ENCODE measurements around the gene ADGRB2.

DNA sequence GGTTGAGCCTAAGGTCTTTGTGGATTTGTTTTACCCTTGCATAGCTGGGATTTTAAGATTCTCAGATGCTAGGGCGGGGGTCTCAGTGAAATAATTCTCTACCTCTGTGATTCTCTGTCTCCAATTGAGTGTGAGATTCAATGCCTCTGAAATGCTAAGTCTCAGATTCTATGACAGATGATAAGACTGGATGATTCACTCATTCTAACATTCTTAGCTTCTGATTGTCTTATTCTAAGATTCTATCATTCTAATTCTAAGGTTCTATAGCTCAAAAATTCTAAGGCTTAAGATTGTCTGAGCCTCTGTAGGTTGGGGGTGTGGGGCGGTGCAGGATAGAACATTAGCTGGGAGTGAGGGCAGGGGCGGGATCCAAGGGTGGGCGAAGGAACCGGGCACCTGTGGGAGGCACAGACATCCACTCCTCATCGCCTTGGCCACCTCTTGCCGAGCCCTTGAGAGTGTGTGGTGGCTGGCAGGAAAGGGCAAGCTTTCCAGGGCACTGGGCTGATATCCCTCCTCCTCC lies 29.5 kb downstream of the ADGRB2 start:
- TF ChIP-seq, protein P1, sequence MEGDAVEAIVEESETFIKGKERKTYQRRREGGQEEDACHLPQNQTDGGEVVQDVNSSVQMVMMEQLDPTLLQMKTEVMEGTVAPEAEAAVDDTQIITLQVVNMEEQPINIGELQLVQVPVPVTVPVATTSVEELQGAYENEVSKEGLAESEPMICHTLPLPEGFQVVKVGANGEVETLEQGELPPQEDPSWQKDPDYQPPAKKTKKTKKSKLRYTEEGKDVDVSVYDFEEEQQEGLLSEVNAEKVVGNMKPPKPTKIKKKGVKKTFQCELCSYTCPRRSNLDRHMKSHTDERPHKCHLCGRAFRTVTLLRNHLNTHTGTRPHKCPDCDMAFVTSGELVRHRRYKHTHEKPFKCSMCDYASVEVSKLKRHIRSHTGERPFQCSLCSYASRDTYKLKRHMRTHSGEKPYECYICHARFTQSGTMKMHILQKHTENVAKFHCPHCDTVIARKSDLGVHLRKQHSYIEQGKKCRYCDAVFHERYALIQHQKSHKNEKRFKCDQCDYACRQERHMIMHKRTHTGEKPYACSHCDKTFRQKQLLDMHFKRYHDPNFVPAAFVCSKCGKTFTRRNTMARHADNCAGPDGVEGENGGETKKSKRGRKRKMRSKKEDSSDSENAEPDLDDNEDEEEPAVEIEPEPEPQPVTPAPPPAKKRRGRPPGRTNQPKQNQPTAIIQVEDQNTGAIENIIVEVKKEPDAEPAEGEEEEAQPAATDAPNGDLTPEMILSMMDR (IDR thresholded peaks at IDR 0.05; ENCODE audit: insufficient read depth, low read length, poor library complexity, severe bottlenecking), result no peak
- no peak for TF ChIP-seq EZH2phosphoT487 (conservative IDR thresholded peaks at IDR 0.05; ENCODE audit: low read length)
